GM12892 (cell line): Measurements from ENCODE around the gene CHRNA10.

Experiments
- POLR2A ChIP-seq: IDR thresholded peaks from 2 replicates; pipeline ENCODE4 v1.6.1; 2011; ENCODE audit warnings: low read depth, low read length, control low read depth
- POLR2AphosphoS5 ChIP-seq: IDR thresholded peaks from 2 replicates; pipeline ENCODE4 v1.6.1; 2011; ENCODE audit warnings: low read depth, low read length, control low read depth
- TAF1 ChIP-seq: IDR thresholded peaks from 2 replicates; pipeline ENCODE4 v1.6.1; 2011; ENCODE audit warnings: low read depth, mild to moderate bottlenecking, control low read depth, low read length, borderline replicate concordance

DNA sequence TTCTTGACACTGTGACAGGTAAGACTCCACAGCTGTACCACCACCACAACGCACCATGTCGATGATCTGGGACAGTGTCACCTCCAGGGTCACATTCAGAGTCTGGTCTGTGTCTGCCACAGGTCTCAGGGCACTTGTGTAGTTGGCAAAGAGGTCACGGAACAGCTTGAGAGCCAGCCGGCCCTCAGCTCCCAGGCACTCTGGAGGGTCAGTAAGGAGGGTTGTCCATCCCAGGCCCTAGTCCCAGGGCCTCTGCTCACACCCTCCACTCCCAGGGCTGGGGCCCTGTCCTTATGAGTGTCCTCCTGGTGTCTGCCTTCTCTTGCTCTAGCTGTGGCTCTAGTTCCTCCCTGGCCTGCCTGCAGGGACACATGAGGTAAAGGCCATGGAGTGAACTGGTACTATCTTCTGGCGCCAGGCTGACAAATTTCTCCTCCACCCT, 1.4 kb downstream of the CHRNA10 start:
- no peak for TF ChIP-seq POLR2AphosphoS5
- TF ChIP-seq TAF1 = no peak
- no peak for TF ChIP-seq POLR2A
